ENCODE data around the gene C8A. TPM values are rescaled to one million over a fixed set of nuclear protein-coding genes. Genes with fewer than 3 reads are reported as not detected.

The C8A gene
- total and polyA plus RNA-seq, 2 of the 13 experiments (the other 11 are each of a cell fraction or from before 2014, with no cell fraction given), result 10.5 to 15.0 TPM

DNA sequence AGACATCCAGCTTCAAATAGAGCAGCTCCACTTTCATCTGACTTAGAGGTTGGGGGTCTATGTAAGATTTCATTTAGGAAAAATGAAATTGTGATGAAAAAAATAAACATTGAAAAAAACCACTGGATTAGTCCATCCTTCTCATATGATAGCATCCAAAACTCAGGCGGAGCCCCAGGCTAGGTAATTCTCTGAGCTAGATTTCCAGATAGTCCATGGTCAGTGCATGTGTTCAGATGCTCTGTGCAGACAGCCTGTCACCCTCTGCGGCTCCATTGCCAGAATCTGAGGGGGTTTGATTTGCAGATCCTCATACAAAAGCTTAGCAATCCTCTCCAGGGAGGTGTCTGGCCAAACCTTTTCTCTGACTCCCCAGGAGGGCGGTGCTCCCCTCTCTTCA lies 62.0 kb downstream of the C8A start (continued):
- TF ChIP-seq YEATS2 (CRISPR knock-in tag; IDR thresholded peaks at IDR 0.05; ENCODE audit: borderline replicate concordance) (no peak), KLF11 (CRISPR knock-in tag; IDR thresholded peaks at IDR 0.05) (no peak), ZNF205 (CRISPR knock-in tag; IDR thresholded peaks at IDR 0.05) (no peak), NR2F2 (IDR thresholded peaks at IDR 0.05; ENCODE audit: borderline replicate concordance, low read depth) (no peak), TOE1 (CRISPR knock-in tag; IDR thresholded peaks at IDR 0.05) (no peak), PHF20 (CRISPR knock-in tag; IDR thresholded peaks at IDR 0.05) (no peak), MED8 (CRISPR knock-in tag; IDR thresholded peaks at IDR 0.05; ENCODE audit: insufficient replicate concordance) (no peak), ZBTB1 (CRISPR knock-in tag; IDR thresholded peaks at IDR 0.05; ENCODE audit: borderline replicate concordance) (no peak), DPF2 (CRISPR knock-in tag; IDR thresholded peaks at IDR 0.05; ENCODE audit: borderline replicate concordance, low read depth) (no peak), ZNF510 (CRISPR knock-in tag; IDR thresholded peaks at IDR 0.05; ENCODE audit: low read depth) (no peak), ZNF660 (CRISPR knock-in tag; IDR thresholded peaks at IDR 0.05; ENCODE audit: borderline replicate concordance, low read depth) (no peak), ZNF761 (CRISPR knock-in tag; conservative IDR thresholded peaks at IDR 0.05) (no peak), AKAP8 (CRISPR knock-in tag; IDR thresholded peaks at IDR 0.05) (no peak)
- TF ChIP-seq, protein P1, sequence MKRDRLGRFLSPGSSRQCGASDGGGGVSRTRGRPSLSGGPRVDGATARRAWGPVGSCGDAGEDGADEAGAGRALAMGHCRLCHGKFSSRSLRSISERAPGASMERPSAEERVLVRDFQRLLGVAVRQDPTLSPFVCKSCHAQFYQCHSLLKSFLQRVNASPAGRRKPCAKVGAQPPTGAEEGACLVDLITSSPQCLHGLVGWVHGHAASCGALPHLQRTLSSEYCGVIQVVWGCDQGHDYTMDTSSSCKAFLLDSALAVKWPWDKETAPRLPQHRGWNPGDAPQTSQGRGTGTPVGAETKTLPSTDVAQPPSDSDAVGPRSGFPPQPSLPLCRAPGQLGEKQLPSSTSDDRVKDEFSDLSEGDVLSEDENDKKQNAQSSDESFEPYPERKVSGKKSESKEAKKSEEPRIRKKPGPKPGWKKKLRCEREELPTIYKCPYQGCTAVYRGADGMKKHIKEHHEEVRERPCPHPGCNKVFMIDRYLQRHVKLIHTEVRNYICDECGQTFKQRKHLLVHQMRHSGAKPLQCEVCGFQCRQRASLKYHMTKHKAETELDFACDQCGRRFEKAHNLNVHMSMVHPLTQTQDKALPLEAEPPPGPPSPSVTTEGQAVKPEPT (CRISPR knock-in tag; IDR thresholded peaks at IDR 0.05; ENCODE audit: low read depth), result no peak
- TF ChIP-seq, protein P2, sequence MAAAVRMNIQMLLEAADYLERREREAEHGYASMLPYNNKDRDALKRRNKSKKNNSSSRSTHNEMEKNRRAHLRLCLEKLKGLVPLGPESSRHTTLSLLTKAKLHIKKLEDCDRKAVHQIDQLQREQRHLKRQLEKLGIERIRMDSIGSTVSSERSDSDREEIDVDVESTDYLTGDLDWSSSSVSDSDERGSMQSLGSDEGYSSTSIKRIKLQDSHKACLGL (CRISPR knock-in tag; IDR thresholded peaks at IDR 0.05), result no peak
- TF ChIP-seq, protein P3, sequence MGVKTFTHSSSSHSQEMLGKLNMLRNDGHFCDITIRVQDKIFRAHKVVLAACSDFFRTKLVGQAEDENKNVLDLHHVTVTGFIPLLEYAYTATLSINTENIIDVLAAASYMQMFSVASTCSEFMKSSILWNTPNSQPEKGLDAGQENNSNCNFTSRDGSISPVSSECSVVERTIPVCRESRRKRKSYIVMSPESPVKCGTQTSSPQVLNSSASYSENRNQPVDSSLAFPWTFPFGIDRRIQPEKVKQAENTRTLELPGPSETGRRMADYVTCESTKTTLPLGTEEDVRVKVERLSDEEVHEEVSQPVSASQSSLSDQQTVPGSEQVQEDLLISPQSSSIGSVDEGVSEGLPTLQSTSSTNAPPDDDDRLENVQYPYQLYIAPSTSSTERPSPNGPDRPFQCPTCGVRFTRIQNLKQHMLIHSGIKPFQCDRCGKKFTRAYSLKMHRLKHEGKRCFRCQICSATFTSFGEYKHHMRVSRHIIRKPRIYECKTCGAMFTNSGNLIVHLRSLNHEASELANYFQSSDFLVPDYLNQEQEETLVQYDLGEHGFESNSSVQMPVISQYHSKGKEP (CRISPR knock-in tag; IDR thresholded peaks at IDR 0.05), result no peak

Measured in HepG2 (cell line).